Endothelial cell of umbilical vein (primary cell): Measurements from ENCODE around the gene AGPS. TPM values are rescaled to one million over a fixed set of nuclear protein-coding genes. Genes with fewer than 3 reads are reported as not detected.

Experiments used
- BruUV-seq: library from RNA; stranded (reverse); fragments of 400-500 nt; replicated peaks from 2 replicates; lab custom pipeline; 2021; lab: Mats Ljungman, UMichigan
- CTCF ChIA-PET: fragments of 300-600, 350-600 bp; sonication (Branson Sonifier 250); formaldehyde crosslinking; loops from one replicate; lab custom pipeline; 2021; ENCODE audit warnings: antibody characterized with exemption, inconsistent platforms; lab: Charles Lee
- POLR2A ChIA-PET: fragments of 300-600, 350-600 bp; sonication (Branson Sonifier 250); formaldehyde crosslinking; loops from one replicate; lab custom pipeline; 2021; ENCODE audit warnings: antibody characterized with exemption, inconsistent platforms; lab: Charles Lee
- DNase-seq: peaks from one replicate; pipeline ENCODE4 v3.0.0-alpha.2; 2011; ENCODE audit warnings: low read depth, low spot score
- FAIRE-seq: peaks from 2 replicates; lab custom pipeline; 2011; peaks lifted over from hg19 to GRCh38; lab: Jason Lieb, UNC
- H2AFZ ChIP-seq: 2 replicates; pipeline ENCODE4 v1.6.0; 2012; ENCODE audit warnings: low read depth, low read length, control low read depth, inconsistent platforms
- H3K27ac ChIP-seq: 2 replicates; pipeline ENCODE4 v1.5.1; 2011; ENCODE audit warnings: low read depth, mild to moderate bottlenecking, control low read depth, low read length, moderate library complexity; ENCODE audit not compliant: insufficient read depth
- H3K27me3 ChIP-seq, 2 experiments: 2 replicates each; pipeline versions ENCODE4 v1.6.0 to v1.6.1; 2011; ENCODE audit warnings: low read length in 2 of 2, mixed read lengths in 1 of 2; ENCODE audit not compliant: control insufficient read depth in 2 of 2, insufficient read depth in 2 of 2
- H3K36me3 ChIP-seq, 2 experiments: 2 replicates in 1 of 2; 3 replicates in 1 of 2; pipeline ENCODE4 v1.5.1; 2011; ENCODE audit warnings: low read length in 2 of 2, mild to moderate bottlenecking in 1 of 2, moderate library complexity in 1 of 2; ENCODE audit not compliant: control insufficient read depth in 2 of 2, insufficient read depth in 2 of 2; ENCODE audit errors: extremely low read depth in 1 of 2
- H3K4me1 ChIP-seq: 3 replicates; pipeline ENCODE4 v1.5.1; 2011; ENCODE audit warnings: mild to moderate bottlenecking, low read length; ENCODE audit not compliant: control insufficient read depth, insufficient read depth; ENCODE audit errors: extremely low read depth
- H3K4me2 ChIP-seq: 2 replicates; pipeline ENCODE4 v1.6.1; 2011; ENCODE audit warnings: low read length, control low read depth, mixed read lengths; ENCODE audit not compliant: insufficient read depth
- H3K4me3 ChIP-seq, 3 experiments: fragments of 200-600 bp in 1 of 3; sonication (generic), shearing (Covaris generic) in 1 of 3; replicated peaks in 1 of 3; 2 replicates each; pipeline ENCODE4 v1.5.1; 2011 to 2016; ENCODE audit warnings: control low read depth in 3 of 3, low read length in 3 of 3, mild to moderate bottlenecking in 2 of 3, inconsistent platforms in 1 of 3, low read depth in 1 of 3, moderate library complexity in 1 of 3; ENCODE audit not compliant: insufficient read depth in 1 of 3
- H3K79me2 ChIP-seq: 2 replicates; pipeline ENCODE4 v1.6.0; 2012; ENCODE audit warnings: low read length, inconsistent platforms; ENCODE audit not compliant: control insufficient read depth, insufficient read depth
- H3K9ac ChIP-seq: replicated peaks from 2 replicates; pipeline ENCODE3; 2011; ENCODE audit warnings: low read length, control low read depth; ENCODE audit not compliant: insufficient read depth; ENCODE audit errors: extremely low read depth
- H3K9me1 ChIP-seq: replicated peaks from 3 replicates; pipeline ENCODE4 v1.6.0; 2011; ENCODE audit warnings: mild to moderate bottlenecking, low read length; ENCODE audit not compliant: control insufficient read depth, insufficient read depth; ENCODE audit errors: extremely low read depth
- H3K9me3 ChIP-seq: replicated peaks from 2 replicates; pipeline ENCODE4 v1.5.1; 2012; ENCODE audit warnings: low read length, inconsistent platforms; ENCODE audit not compliant: control insufficient read depth, insufficient read depth
- H4K20me1 ChIP-seq: replicated peaks from 2 replicates; pipeline ENCODE3; 2011; ENCODE audit warnings: mild to moderate bottlenecking, low read length; ENCODE audit not compliant: control insufficient read depth, insufficient read depth; ENCODE audit errors: extremely low read depth
- EZH2 ChIP-seq: IDR thresholded peaks from 2 replicates; pipeline ENCODE4 v1.6.1; 2012; ENCODE audit warnings: borderline replicate concordance, low read depth, mild to moderate bottlenecking, moderate library complexity, low read length, inconsistent platforms; ENCODE audit not compliant: severe bottlenecking
- FOS ChIP-seq: IDR thresholded peaks from 2 replicates; pipeline ENCODE4 v1.6.1; 2011; ENCODE audit warnings: mild to moderate bottlenecking, low read length, moderate library complexity, borderline replicate concordance; ENCODE audit not compliant: insufficient read depth
- GATA2 ChIP-seq: IDR thresholded peaks from 2 replicates; pipeline ENCODE4 v1.7.0; 2011; ENCODE audit warnings: low read depth, mild to moderate bottlenecking, moderate library complexity, mixed read lengths, low read length; ENCODE audit not compliant: insufficient read length, insufficient read depth
- JUN ChIP-seq: IDR thresholded peaks from 2 replicates; pipeline ENCODE4 v1.6.1; 2011; ENCODE audit warnings: borderline replicate concordance, low read depth; ENCODE audit not compliant: insufficient read length, insufficient read depth
- MYC ChIP-seq: IDR thresholded peaks from one replicate; pipeline ENCODE4 v1.6.1; 2011; ENCODE audit warnings: mild to moderate bottlenecking, low read depth, low read length
- POLR2A ChIP-seq: IDR thresholded peaks from 2 replicates; pipeline ENCODE4 v1.6.1; 2012; ENCODE audit warnings: low read depth, mild to moderate bottlenecking, control low read depth, low read length
- POLR2AphosphoS5 ChIP-seq: IDR thresholded peaks from 2 replicates; pipeline ENCODE4 v1.6.1; 2012; ENCODE audit warnings: low read depth, mild to moderate bottlenecking, control low read depth, low read length, moderate library complexity; ENCODE audit not compliant: insufficient read depth
- dilution Hi-C: fragments of 300-500 bp; cut with MboI; formaldehyde crosslinking; loops from one replicate; pipeline ENCODE4 v1.15.0; 2019; ENCODE audit warnings: low sequenced_read_pairs; ENCODE audit not compliant: extremely low pct_ligation_motif_present
- intact Hi-C: fragments of 100-400 bp; cut with micrococcal nuclease; formaldehyde crosslinking; loops from one replicate; pipeline ENCODE4 v1.10.0; 2022
- polyA plus RNA-seq, 4 experiments: library from polyadenylated mRNA; depleted of rRNA in 3 of 4; stranded (reverse) in 3 of 4; unstranded in 1 of 4; fragments of >200 nt; gene quantifications; 2 replicates each; pipeline versions ENCODE4 v1.2.1 to v1.2.3, GENCODE V29; 2011 to 2012; ENCODE audit warnings: missing spikeins in 1 of 4
- total RNA-seq: library from RNA; stranded (reverse); gene quantifications from 2 replicates; pipeline ENCODE4 v1.2.3, GENCODE V29; 2021
- TF ChIP-seq, protein P1 (sequence below), 2 donors: IDR thresholded peaks; 1 replicate in 1 of 2; 2 replicates in 1 of 2; pipeline ENCODE4 v1.5.1; 2011; ENCODE audit warnings: low read length in 2 of 2, mild to moderate bottlenecking in 2 of 2, moderate library complexity in 2 of 2, control low read depth in 1 of 2, inconsistent platforms in 1 of 2, low read depth in 1 of 2; ENCODE audit not compliant: insufficient read depth in 1 of 2; ENCODE audit errors: extremely low read depth in 1 of 2
- TF ChIP-seq, protein P2 (sequence below): IDR thresholded peaks from 2 replicates; pipeline ENCODE4 v1.6.1; 2011; ENCODE audit not compliant: insufficient read depth, insufficient read length

The AGPS gene
- total and polyA plus RNA-seq, 2 donors (not counting 3 experiments of a cell fraction or from before 2014, with no cell fraction given): 10.1 to 96.5 TPM

GRCh38 chr2:177400337-177400923, 7.9 kb downstream of the AGPS start:
- DNase-seq (no peak), FAIRE-seq (no peak)
- TF ChIP-seq MYC (no peak), POLR2AphosphoS5 (no peak), POLR2A (no peak), JUN (no peak), EZH2 (no peak), FOS (no peak), GATA2 (no peak)
- TF ChIP-seq, protein P1, sequence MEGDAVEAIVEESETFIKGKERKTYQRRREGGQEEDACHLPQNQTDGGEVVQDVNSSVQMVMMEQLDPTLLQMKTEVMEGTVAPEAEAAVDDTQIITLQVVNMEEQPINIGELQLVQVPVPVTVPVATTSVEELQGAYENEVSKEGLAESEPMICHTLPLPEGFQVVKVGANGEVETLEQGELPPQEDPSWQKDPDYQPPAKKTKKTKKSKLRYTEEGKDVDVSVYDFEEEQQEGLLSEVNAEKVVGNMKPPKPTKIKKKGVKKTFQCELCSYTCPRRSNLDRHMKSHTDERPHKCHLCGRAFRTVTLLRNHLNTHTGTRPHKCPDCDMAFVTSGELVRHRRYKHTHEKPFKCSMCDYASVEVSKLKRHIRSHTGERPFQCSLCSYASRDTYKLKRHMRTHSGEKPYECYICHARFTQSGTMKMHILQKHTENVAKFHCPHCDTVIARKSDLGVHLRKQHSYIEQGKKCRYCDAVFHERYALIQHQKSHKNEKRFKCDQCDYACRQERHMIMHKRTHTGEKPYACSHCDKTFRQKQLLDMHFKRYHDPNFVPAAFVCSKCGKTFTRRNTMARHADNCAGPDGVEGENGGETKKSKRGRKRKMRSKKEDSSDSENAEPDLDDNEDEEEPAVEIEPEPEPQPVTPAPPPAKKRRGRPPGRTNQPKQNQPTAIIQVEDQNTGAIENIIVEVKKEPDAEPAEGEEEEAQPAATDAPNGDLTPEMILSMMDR (IDR thresholded peaks at IDR 0.05; ENCODE audit: extremely low read depth in 1 of 2, insufficient read depth in 1 of 2, low read depth in 1 of 2, low read length in 2 of 2): no peak
- TF ChIP-seq, protein P2, sequence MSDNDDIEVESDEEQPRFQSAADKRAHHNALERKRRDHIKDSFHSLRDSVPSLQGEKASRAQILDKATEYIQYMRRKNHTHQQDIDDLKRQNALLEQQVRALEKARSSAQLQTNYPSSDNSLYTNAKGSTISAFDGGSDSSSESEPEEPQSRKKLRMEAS: no peak
- H3K27ac ChIP-seq: no peak overlapping the region
- H3K9me1 ChIP-seq: no peaks in the 10 kb centered on the region
- peaks cover 86% of the 10 kb centered on the region for H3K79me2 ChIP-seq
- H3K4me3 ChIP-seq: no peak overlapping the region
- H3K9ac ChIP-seq: no peak overlapping the region
- BruUV-seq: no TSS peak
- H3K4me1 ChIP-seq: peaks cover 76% of the 10 kb centered on the region
- no peak overlapping the region for H2AFZ ChIP-seq
- H3K27me3 ChIP-seq: no peaks in the 10 kb centered on the region
- intact Hi-C loops (no loop called here), dilution Hi-C loops (no loop called here)
- no peaks in the 10 kb centered on the region for H3K36me3 ChIP-seq
- CTCF ChIA-PET: interaction anchor here (3.2 kb wide), 1 partner anchor 15 kb away, joined by 14 read pairs; no protein-coding TSS in a partner anchor
- POLR2A ChIA-PET: no interaction called here
- peaks cover 2% of the 10 kb centered on the region for H4K20me1 ChIP-seq
- no peaks in the 10 kb centered on the region for H3K9me3 ChIP-seq
- H3K4me2 ChIP-seq: no peak overlapping the region
